HepG2 (cell line): ENCODE results near the gene RWDD4. TPM values are rescaled to one million over a fixed set of nuclear protein-coding genes. Genes with fewer than 3 reads are reported as not detected.

Source experiments
- ATAC-seq: fragments of 200-7000 bp; cut with Tn5 transposase; 3 replicates; pipeline ENCODE4 v1.9.1; 2020; ENCODE audit warnings: mild to moderate bottlenecking, moderate library complexity
- BruUV-seq: library from RNA; stranded (reverse); fragments of 400-500 nt; replicated peaks from 2 replicates; lab custom pipeline; 2021; lab: Mats Ljungman, UMichigan
- CTCF ChIA-PET: fragments of 300-600 bp; formaldehyde crosslinking; extraction: SDS; loops from one replicate; lab custom pipeline; 2021; ENCODE audit warnings: low total read pairs, inconsistent platforms, low intra/inter-chr PET ratio; lab: Yijun Ruan, JAX
- POLR2A ChIA-PET: fragments of 350-600 bp; sonication (Branson Sonifier 250); formaldehyde crosslinking; loops from one replicate; lab custom pipeline; 2020; ENCODE audit warnings: antibody characterized with exemption, inconsistent platforms; lab: Yijun Ruan, JAX
- DNase-seq: peaks from one replicate; pipeline ENCODE4 v3.0.0-alpha.2; 2015; ENCODE audit warnings: low spot score
- FAIRE-seq: peaks from 3 replicates; lab custom pipeline; 2011; peaks lifted over from hg19 to GRCh38; lab: Jason Lieb, UNC
- H2AFZ ChIP-seq: one replicate; pipeline ENCODE4 v1.6.1; 2011; ENCODE audit warnings: low read length, inconsistent platforms
- H3K27ac ChIP-seq: fragments of 300-600 bp; 3 replicates; pipeline ENCODE4 v1.8.0; 2011; ENCODE audit warnings: mixed run types, mild to moderate bottlenecking, mixed read lengths, low read length, inconsistent platforms; ENCODE audit not compliant: insufficient read depth; ENCODE audit errors: extremely low read length
- H3K27me3 ChIP-seq, 2 experiments: fragments of 200-600 bp in 1 of 2; 2 replicates in 1 of 2; 3 replicates in 1 of 2; pipeline versions ENCODE4 v1.6.0 to v1.8.0; 2011; ENCODE audit warnings: low read length in 2 of 2, mild to moderate bottlenecking in 2 of 2, moderate library complexity in 2 of 2, inconsistent platforms in 1 of 2; ENCODE audit not compliant: insufficient read depth in 2 of 2, control insufficient read depth in 1 of 2
- H3K36me3 ChIP-seq, 2 experiments: fragments of 200-600 bp in 1 of 2; replicated peaks in 1 of 2; 2 replicates in 1 of 2; 3 replicates in 1 of 2; pipeline versions ENCODE4 v1.5.1 to v1.8.0; 2011; ENCODE audit warnings: low read length in 2 of 2, inconsistent platforms in 1 of 2; ENCODE audit not compliant: insufficient read depth in 2 of 2, control insufficient read depth in 1 of 2
- H3K4me1 ChIP-seq: 2 replicates; pipeline ENCODE4 v1.5.1; 2012; ENCODE audit warnings: low read length, inconsistent platforms; ENCODE audit not compliant: insufficient read depth
- H3K4me2 ChIP-seq: 2 replicates; pipeline ENCODE4 v1.6.0; 2011; ENCODE audit warnings: low read depth, low read length, inconsistent platforms
- H3K4me3 ChIP-seq, 3 experiments: fragments of 200-600 bp in 1 of 3; sonication (generic), shearing (Covaris generic) in 1 of 3; replicated peaks in 1 of 3; 2 replicates each; pipeline ENCODE4 v1.5.1; 2011 to 2016; ENCODE audit warnings: low read length in 3 of 3, inconsistent platforms in 2 of 3, low read depth in 2 of 3, mild to moderate bottlenecking in 2 of 3, control low read depth in 1 of 3, mixed read lengths in 1 of 3; ENCODE audit not compliant: insufficient read depth in 1 of 3
- H3K79me2 ChIP-seq: one replicate; pipeline ENCODE4 v1.6.1; 2011; ENCODE audit warnings: low read length, inconsistent platforms; ENCODE audit not compliant: insufficient read depth
- H3K9ac ChIP-seq: 2 replicates; pipeline ENCODE4 v1.6.0; 2011; ENCODE audit warnings: mild to moderate bottlenecking, low read depth, low read length, inconsistent platforms; ENCODE audit not compliant: insufficient read depth
- H3K9me3 ChIP-seq: 2 replicates; pipeline ENCODE4 v1.5.1; 2012; ENCODE audit warnings: mild to moderate bottlenecking, low read length
- H4K20me1 ChIP-seq: 2 replicates; pipeline ENCODE4 v1.6.0; 2011; ENCODE audit warnings: inconsistent platforms, mild to moderate bottlenecking, low read length, moderate library complexity; ENCODE audit not compliant: insufficient read depth
- FOXC1 ChIP-seq: sonication (generic); formaldehyde crosslinking; IDR thresholded peaks from 2 replicates; pipeline ENCODE4 v1.8.0; 2022; ENCODE audit warnings: mild to moderate bottlenecking, missing genetic modification reagents, borderline replicate concordance
- HDAC1 ChIP-seq: sonication (generic); formaldehyde crosslinking; IDR thresholded peaks from 2 replicates; pipeline ENCODE4 v1.5.1; 2020; ENCODE audit warnings: mild to moderate bottlenecking, missing genetic modification reagents
- JDP2 ChIP-seq: sonication (generic); formaldehyde crosslinking; IDR thresholded peaks from 2 replicates; pipeline ENCODE4 v1.8.1; 2022; ENCODE audit warnings: missing genetic modification reagents, borderline replicate concordance
- KDM5B ChIP-seq: sonication (generic); formaldehyde crosslinking; IDR thresholded peaks from 2 replicates; pipeline ENCODE4 v1.4.0; 2020; ENCODE audit warnings: missing genetic modification reagents, mild to moderate bottlenecking, borderline replicate concordance
- KMT2B ChIP-seq: IDR thresholded peaks from 2 replicates; pipeline ENCODE4 v1.6.1; 2016; ENCODE audit warnings: missing genetic modification reagents, missing compliant biosample characterization
- MIER3 ChIP-seq: IDR thresholded peaks from 2 replicates; pipeline ENCODE4 v1.6.1; 2016; ENCODE audit warnings: missing compliant biosample characterization, borderline replicate concordance
- MXD4 ChIP-seq: IDR thresholded peaks from 2 replicates; pipeline ENCODE4 v1.6.1; 2016; ENCODE audit warnings: mild to moderate bottlenecking, missing biosample characterization, missing genetic modification reagents
- PHB2 ChIP-seq: fragments of 450-650 bp; IDR thresholded peaks from 2 replicates; pipeline ENCODE4 v1.6.1; 2018; ENCODE audit not compliant: partially characterized antibody
- PRPF4 ChIP-seq: fragments of 200-400 bp; formaldehyde crosslinking; IDR thresholded peaks from 2 replicates; pipeline ENCODE4 v1.6.1; 2016; ENCODE audit warnings: low read length, low read depth; ENCODE audit not compliant: poor library complexity, severe bottlenecking
- RBFOX2 ChIP-seq: fragments of 200-400 bp; formaldehyde crosslinking; IDR thresholded peaks from 2 replicates; pipeline ENCODE4 v1.6.1; 2017; ENCODE audit warnings: low read depth, mild to moderate bottlenecking, low read length
- RFXANK ChIP-seq: IDR thresholded peaks from 2 replicates; pipeline ENCODE4 v1.6.1; 2016
- SNAPC2 ChIP-seq: sonication (generic); formaldehyde crosslinking; IDR thresholded peaks from 2 replicates; pipeline ENCODE4 v1.8.1; 2022; ENCODE audit warnings: mild to moderate bottlenecking, missing genetic modification reagents
- YY1 ChIP-seq: IDR thresholded peaks from 2 replicates; pipeline ENCODE4 v1.6.1; 2011; ENCODE audit warnings: low read length, low read depth, moderate library complexity, mild to moderate bottlenecking; ENCODE audit not compliant: insufficient read depth, insufficient replicate concordance
- ZNF34 ChIP-seq: sonication (generic); formaldehyde crosslinking; IDR thresholded peaks from 2 replicates; pipeline ENCODE4 v1.4.0; 2020; ENCODE audit warnings: mild to moderate bottlenecking, missing genetic modification reagents, borderline replicate concordance
- ZNF569 ChIP-seq: sonication (generic); formaldehyde crosslinking; IDR thresholded peaks from 2 replicates; pipeline ENCODE4 v1.5.0; 2020; ENCODE audit warnings: mild to moderate bottlenecking, missing genetic modification reagents, moderate library complexity, borderline replicate concordance
- ZNF773 ChIP-seq: sonication (generic); formaldehyde crosslinking; IDR thresholded peaks from 2 replicates; pipeline ENCODE4 v1.4.0; 2020; ENCODE audit warnings: missing genetic modification reagents, borderline replicate concordance
- WGBS: methylation state at CpG from one replicate; pipeline ENCODE4 v1.1.6; 2017; ENCODE audit warnings: low lambda C conversion rate; 5-methylcytosine and 5-hydroxymethylcytosine counted together
- in situ Hi-C: cut with HindIII; loops from 2 replicates; pipeline ENCODE4 v1.10.0; 2017; ENCODE audit warnings: low pct_unique_long_range_greater_than_20kb; ENCODE audit not compliant: extremely low pct_ligation_motif_present
- intact Hi-C: fragments of 100-400 bp; cut with micrococcal nuclease; formaldehyde crosslinking; loops from one replicate; pipeline ENCODE4 v1.10.0; 2022; ENCODE audit not compliant: unreplicated experiment
- polyA plus RNA-seq, 8 experiments: library from polyadenylated mRNA; depleted of rRNA in 3 of 8; stranded (reverse) in 7 of 8; unstranded in 1 of 8; fragments of >200 nt; fragmentation: Illumina TruSeq in 4 of 8; extraction: Trizol in 4 of 8; gene quantifications; 2 replicates each; pipeline versions ENCODE4 v1.2.1 to v1.2.3, GENCODE V29; 2011 to 2016; ENCODE audit warnings: low read depth in 4 of 8, missing spikeins in 1 of 8, mixed read lengths in 1 of 8; ENCODE audit not compliant: insufficient read depth in 1 of 8
- total RNA-seq, 5 experiments: library from RNA; depleted of rRNA; stranded (reverse); fragments of >200 nt; fragmentation: Illumina TruSeq; extraction: Trizol; gene quantifications; 2 replicates each; pipeline ENCODE4 v1.2.3, GENCODE V29; 2016; ENCODE audit warnings: low read depth in 1 of 5
- TF ChIP-seq, protein P1 (sequence below): IDR thresholded peaks from 2 replicates; pipeline ENCODE4 v1.6.1; 2016; ENCODE audit warnings: missing compliant biosample characterization, missing genetic modification reagents, borderline replicate concordance
- TF ChIP-seq, protein P2 (sequence below): sonication (generic); formaldehyde crosslinking; IDR thresholded peaks from 2 replicates; pipeline ENCODE4 v1.9.0; 2022; ENCODE audit warnings: low read depth, missing genetic modification reagents
- TF ChIP-seq, protein P3 (sequence below): fragments of 450-650 bp; IDR thresholded peaks from 2 replicates; pipeline ENCODE4 v1.6.1; 2017; ENCODE audit warnings: mild to moderate bottlenecking
- TF ChIP-seq, protein P4 (sequence below): IDR thresholded peaks from 2 replicates; pipeline ENCODE4 v1.6.1; 2016; ENCODE audit warnings: mild to moderate bottlenecking, missing biosample characterization, missing genetic modification reagents

Gene RWDD4
- total and polyA plus RNA-seq, 2 of the 13 experiments (the other 11 are each of a cell fraction or from before 2014, with no cell fraction given): 10.2 to 25.4 TPM

DNA sequence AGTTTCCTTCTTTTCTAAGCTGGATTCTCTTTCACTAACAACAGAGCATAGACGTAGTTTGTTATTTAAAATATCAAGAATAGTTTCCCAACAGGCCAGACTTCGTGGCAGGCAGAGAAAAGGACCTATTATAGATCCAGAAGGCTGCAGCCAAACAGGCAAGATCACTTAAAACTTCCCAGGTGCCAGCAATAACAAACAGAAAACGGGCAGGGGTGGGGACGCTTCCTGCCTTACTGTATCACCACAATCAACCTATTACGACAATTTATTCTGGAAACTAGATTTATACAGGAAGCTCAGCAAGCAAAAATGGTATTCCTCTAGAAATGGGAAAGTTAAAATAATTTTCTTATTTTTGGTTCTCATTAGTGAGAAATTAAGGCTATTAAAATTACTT is 22.1 kb downstream of the RWDD4 start:
- BruUV-seq: no TSS peak
- Histone ChIP-seq H3K9ac (no peak overlapping the region), H3K79me2 (no peaks in the 10 kb centered on the region), H3K27ac (no peak overlapping the region), H3K9me3 (no peaks in the 10 kb centered on the region), H3K4me3 (no peak overlapping the region), H3K36me3 (no peaks in the 10 kb centered on the region), H3K27me3 (no peaks in the 10 kb centered on the region), H2AFZ (no peak overlapping the region), H4K20me1 (no peaks in the 10 kb centered on the region), H3K4me2 (no peak overlapping the region), H3K4me1 (peaks cover 8% of the 10 kb centered on the region; the same call in 1 of the 2 replicates)
- no peak for DNase-seq
- ChIA-PET POLR2A (no interaction called here), CTCF (no interaction called here)
- in situ Hi-C loops: no loop called here
- ATAC-seq: no peak
- TF ChIP-seq SNAPC2 (no peak), MIER3 (CRISPR knock-in tag) (no peak), YY1 (no peak), RBFOX2 (no peak), ZNF569 (CRISPR knock-in tag) (no peak), MXD4 (no peak), ZNF773 (CRISPR knock-in tag) (no peak), RFXANK (no peak), KMT2B (no peak), KDM5B (CRISPR knock-in tag) (no peak), PHB2 (no peak), HDAC1 (no peak), ZNF34 (CRISPR knock-in tag) (no peak), FOXC1 (CRISPR knock-in tag) (no peak), PRPF4 (no peak), JDP2 (CRISPR knock-in tag) (no peak)
- TF ChIP-seq, protein P1, sequence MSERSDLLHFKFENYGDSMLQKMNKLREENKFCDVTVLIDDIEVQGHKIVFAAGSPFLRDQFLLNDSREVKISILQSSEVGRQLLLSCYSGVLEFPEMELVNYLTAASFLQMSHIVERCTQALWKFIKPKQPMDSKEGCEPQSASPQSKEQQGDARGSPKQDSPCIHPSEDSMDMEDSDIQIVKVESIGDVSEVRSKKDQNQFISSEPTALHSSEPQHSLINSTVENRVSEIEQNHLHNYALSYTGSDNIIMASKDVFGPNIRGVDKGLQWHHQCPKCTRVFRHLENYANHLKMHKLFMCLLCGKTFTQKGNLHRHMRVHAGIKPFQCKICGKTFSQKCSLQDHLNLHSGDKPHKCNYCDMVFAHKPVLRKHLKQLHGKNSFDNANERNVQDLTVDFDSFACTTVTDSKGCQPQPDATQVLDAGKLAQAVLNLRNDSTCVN (CRISPR knock-in tag): no peak
- TF ChIP-seq, protein P2, sequence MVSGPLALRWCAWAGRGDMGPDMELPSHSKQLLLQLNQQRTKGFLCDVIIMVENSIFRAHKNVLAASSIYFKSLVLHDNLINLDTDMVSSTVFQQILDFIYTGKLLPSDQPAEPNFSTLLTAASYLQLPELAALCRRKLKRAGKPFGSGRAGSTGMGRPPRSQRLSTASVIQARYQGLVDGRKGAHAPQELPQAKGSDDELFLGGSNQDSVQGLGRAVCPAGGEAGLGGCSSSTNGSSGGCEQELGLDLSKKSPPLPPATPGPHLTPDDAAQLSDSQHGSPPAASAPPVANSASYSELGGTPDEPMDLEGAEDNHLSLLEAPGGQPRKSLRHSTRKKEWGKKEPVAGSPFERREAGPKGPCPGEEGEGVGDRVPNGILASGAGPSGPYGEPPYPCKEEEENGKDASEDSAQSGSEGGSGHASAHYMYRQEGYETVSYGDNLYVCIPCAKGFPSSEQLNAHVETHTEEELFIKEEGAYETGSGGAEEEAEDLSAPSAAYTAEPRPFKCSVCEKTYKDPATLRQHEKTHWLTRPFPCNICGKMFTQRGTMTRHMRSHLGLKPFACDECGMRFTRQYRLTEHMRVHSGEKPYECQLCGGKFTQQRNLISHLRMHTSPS (CRISPR knock-in tag): no peak
- TF ChIP-seq, protein P3, sequence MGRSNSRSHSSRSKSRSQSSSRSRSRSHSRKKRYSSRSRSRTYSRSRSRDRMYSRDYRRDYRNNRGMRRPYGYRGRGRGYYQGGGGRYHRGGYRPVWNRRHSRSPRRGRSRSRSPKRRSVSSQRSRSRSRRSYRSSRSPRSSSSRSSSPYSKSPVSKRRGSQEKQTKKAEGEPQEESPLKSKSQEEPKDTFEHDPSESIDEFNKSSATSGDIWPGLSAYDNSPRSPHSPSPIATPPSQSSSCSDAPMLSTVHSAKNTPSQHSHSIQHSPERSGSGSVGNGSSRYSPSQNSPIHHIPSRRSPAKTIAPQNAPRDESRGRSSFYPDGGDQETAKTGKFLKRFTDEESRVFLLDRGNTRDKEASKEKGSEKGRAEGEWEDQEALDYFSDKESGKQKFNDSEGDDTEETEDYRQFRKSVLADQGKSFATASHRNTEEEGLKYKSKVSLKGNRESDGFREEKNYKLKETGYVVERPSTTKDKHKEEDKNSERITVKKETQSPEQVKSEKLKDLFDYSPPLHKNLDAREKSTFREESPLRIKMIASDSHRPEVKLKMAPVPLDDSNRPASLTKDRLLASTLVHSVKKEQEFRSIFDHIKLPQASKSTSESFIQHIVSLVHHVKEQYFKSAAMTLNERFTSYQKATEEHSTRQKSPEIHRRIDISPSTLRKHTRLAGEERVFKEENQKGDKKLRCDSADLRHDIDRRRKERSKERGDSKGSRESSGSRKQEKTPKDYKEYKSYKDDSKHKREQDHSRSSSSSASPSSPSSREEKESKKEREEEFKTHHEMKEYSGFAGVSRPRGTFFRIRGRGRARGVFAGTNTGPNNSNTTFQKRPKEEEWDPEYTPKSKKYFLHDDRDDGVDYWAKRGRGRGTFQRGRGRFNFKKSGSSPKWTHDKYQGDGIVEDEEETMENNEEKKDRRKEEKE: no peak
- TF ChIP-seq, protein P4, sequence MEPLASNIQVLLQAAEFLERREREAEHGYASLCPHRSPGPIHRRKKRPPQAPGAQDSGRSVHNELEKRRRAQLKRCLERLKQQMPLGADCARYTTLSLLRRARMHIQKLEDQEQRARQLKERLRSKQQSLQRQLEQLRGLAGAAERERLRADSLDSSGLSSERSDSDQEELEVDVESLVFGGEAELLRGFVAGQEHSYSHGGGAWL: no peak
- no peak for FAIRE-seq
- WGBS: 68% methylated on average over 5 of the region's 5 CpGs
- intact Hi-C loops: no loop called here
